Measurements from ENCODE around the gene CTXND2.
A peak's percentile ranks its signal among the peaks of the same experiment; 100 is the strongest.

Gene CTXND2

GRCh38 chr1:150954708-150955107 lies 67.8 kb downstream of the CTXND2 start:
- Mint-ChIP-seq H3K27ac (peak overlapping the region in 1 of 2 donors; percentile 63), H3K27me3 (no peaks in the 10 kb centered on the region), H3K4me3 (no peak overlapping the region), H3K9me3 (no peaks in the 10 kb centered on the region), H3K4me1 (ENCODE audit: low read depth in 2 of 2) (no peaks in the 10 kb centered on the region), H3K36me3 (ENCODE audit: insufficient read depth) (peaks cover 70% of the 10 kb centered on the region)
- DNase-seq (no peak), ATAC-seq (replicated peaks) (no peak)

DNA sequence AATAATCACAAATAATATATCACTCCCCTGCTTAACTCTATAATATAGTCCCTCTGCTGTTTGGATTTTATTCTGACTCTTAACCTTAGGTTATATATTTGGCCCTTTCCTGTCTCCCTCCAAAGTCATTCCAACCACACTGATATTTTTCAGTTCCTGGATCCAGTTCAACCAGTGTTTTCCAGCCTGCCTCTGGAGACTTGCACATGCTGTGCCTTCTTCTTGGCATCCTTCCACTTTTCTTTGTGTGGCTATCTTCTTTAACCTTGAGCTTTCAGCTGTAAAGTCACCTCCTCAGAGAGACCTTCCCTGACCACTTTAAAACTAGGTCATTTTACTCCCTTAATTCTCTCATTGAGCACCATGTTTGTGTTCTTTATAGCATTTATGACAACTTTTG lies 68.3 kb downstream of the CTXND2 start:
- Mint-ChIP-seq H3K27ac (peak overlapping the region in 1 of 2 donors; percentile 30), H3K4me1 (ENCODE audit: low read depth in 2 of 2) (no peaks in the 10 kb centered on the region), H3K36me3 (ENCODE audit: insufficient read depth) (peaks cover 70% of the 10 kb centered on the region), H3K9me3 (no peaks in the 10 kb centered on the region), H3K27me3 (no peaks in the 10 kb centered on the region), H3K4me3 (no peak overlapping the region)
- ATAC-seq (replicated peaks) (no peak), DNase-seq (no peak)

GRCh38 chr1:150957666-150958065 lies 70.7 kb downstream of the CTXND2 start:
- ATAC-seq (replicated peaks) (no peak), DNase-seq (no peak)
- Mint-ChIP-seq H3K9me3 (no peaks in the 10 kb centered on the region), H3K4me3 (no peak overlapping the region), H3K36me3 (ENCODE audit: insufficient read depth) (peaks cover 65% of the 10 kb centered on the region), H3K27ac (peak overlapping the region; percentile 56 to 57), H3K4me1 (ENCODE audit: low read depth in 2 of 2) (no peaks in the 10 kb centered on the region), H3K27me3 (no peaks in the 10 kb centered on the region)

GRCh38 chr1:150960646-150961045 lies 73.7 kb downstream of the CTXND2 start:
- Mint-ChIP-seq H3K27ac (no peak overlapping the region), H3K36me3 (ENCODE audit: insufficient read depth) (peaks cover 66% of the 10 kb centered on the region), H3K9me3 (no peaks in the 10 kb centered on the region), H3K4me3 (no peak overlapping the region), H3K4me1 (ENCODE audit: low read depth in 2 of 2) (no peaks in the 10 kb centered on the region), H3K27me3 (no peaks in the 10 kb centered on the region)
- ATAC-seq (replicated peaks): no peak
- no peak for DNase-seq

GRCh38 chr1:150961756-150962155 lies 74.8 kb downstream of the CTXND2 start:
- Mint-ChIP-seq H3K27me3 (no peaks in the 10 kb centered on the region), H3K36me3 (ENCODE audit: insufficient read depth) (peaks cover 68% of the 10 kb centered on the region), H3K27ac (no peak overlapping the region), H3K4me1 (ENCODE audit: low read depth in 2 of 2) (no peaks in the 10 kb centered on the region), H3K9me3 (no peaks in the 10 kb centered on the region), H3K4me3 (no peak overlapping the region)
- DNase-seq (no peak), ATAC-seq (replicated peaks) (no peak)

Measured in effector memory CD8-positive, alpha-beta T cell (primary cell).